Pancreas (tissue), 10 donors: ENCODE measurements around the gene TFR2. TPM values are rescaled to one million over a fixed set of nuclear protein-coding genes. Genes with fewer than 3 reads are reported as not detected.

ENCODE experiments used
- ATAC-seq, 4 donors: fragments of 200-7000 bp; cut with Tn5 transposase; one replicate each; pipeline versions ENCODE4 v1.8.0 to v1.9.1; 2020; ENCODE audit warnings: mild to moderate bottlenecking in 4 of 4, moderate library complexity in 4 of 4
- DNase-seq, 6 donors: peaks; one replicate each; pipeline ENCODE4 v3.0.0-alpha.2; 2020
- FAIRE-seq: peaks from 2 replicates; lab custom pipeline; 2012; peaks lifted over from hg19 to GRCh38; lab: Jason Lieb, UNC
- H3K27ac ChIP-seq, 4 donors: fragments of 200-600 bp; sonication (generic); 1 replicate in 3 of 4; 2 replicates in 1 of 4; pipeline versions ENCODE4 v1.5.0 to v1.8.0; 2020
- H3K27me3 ChIP-seq, 4 donors: fragments of 200-600 bp; one replicate each; pipeline ENCODE4 v1.8.0; 2021
- H3K36me3 ChIP-seq, 3 donors: fragments of 200-600 bp; sonication (generic) in 1 of 3; one replicate each; pipeline versions ENCODE4 v1.5.0 to v1.8.0; 2020 to 2021
- H3K4me1 ChIP-seq, 3 donors: fragments of 200-600 bp; one replicate each; pipeline ENCODE4 v1.8.0; 2021
- H3K4me3 ChIP-seq, 4 donors: fragments of 200-600 bp; sonication (generic) in 2 of 4; one replicate each; pipeline versions ENCODE4 v1.5.0 to v1.8.0; 2020 to 2021
- H3K9me3 ChIP-seq, 4 donors: fragments of 200-600 bp; one replicate each; pipeline ENCODE4 v1.8.0; 2021
- WGBS, 2 donors: extraction: QIAGEN DNeasy Blood & Tissue Kit; methylation state at CpG; one replicate each; pipeline ENCODE4 v1.1.7; 2013; 5-methylcytosine and 5-hydroxymethylcytosine counted together
- intact Hi-C, 3 donors: fragments of 100-400 bp; cut with DNase I; formaldehyde crosslinking; loops; one replicate each; pipeline versions ENCODE4 v1.11.1 to v1.14.2; 2022
- polyA plus RNA-seq, 2 donors: library from polyadenylated mRNA; stranded (reverse); fragments of 200-250 nt; gene quantifications; one replicate each; pipeline ENCODE4 v1.2.3, GENCODE V29; 2013
- total RNA-seq, 6 donors: library from RNA; stranded (reverse); fragmentation: NEBNext Ultra II Directional in 4 of 6; extraction: Animal tissue kit (Norgen Biotek cat#: 25700) in 4 of 6; gene quantifications; one replicate each; pipeline versions ENCODE4 v1.2.1 to v1.2.4, GENCODE V29; 2021 to 2023
- TF ChIP-seq, protein P1 (sequence below), 4 donors: fragments of 200-600 bp; sonication (generic) in 3 of 4; IDR thresholded peaks; one replicate each; pipeline versions ENCODE4 v1.5.0 to v1.8.0; 2021; ENCODE audit warnings: antibody characterized with exemption in 4 of 4
- donor health status: healthy with polysubstance abuse.
- donor health status: DM: no; HTN: no; CAD: no; lungs with moderate emphysema.
- donor health status: DM: no; HTN: no; CAD: no.
- donor health status: control.
- donor health status: control.
- donor health status: Bipolar disorder and iron deficiency.
- donor health status: DM: yes; HTN: yes; CAD: no.
- donor health status: DM: no; HTN: no; CAD: no.
- donor health status: DM: no; HTN: no; CAD: no.
- donor health status: DM: yes; HTN: yes; CAD: no.

Gene TFR2
- total and polyA plus RNA-seq, 8 donors = 0.28 to 1.2 (median 1.0) TPM

- ATAC-seq = peak in 2 of 4 donors; percentile 24 to 27
- no peak for DNase-seq
- H3K9me3 ChIP-seq = no peaks in the 10 kb centered on the region
- H3K27me3 ChIP-seq = no peaks in the 10 kb centered on the region
- no peak overlapping the region for H3K27ac ChIP-seq
- H3K4me1 ChIP-seq = no peaks in the 10 kb centered on the region
- no peak for FAIRE-seq
- H3K36me3 ChIP-seq = no peaks in the 10 kb centered on the region
- WGBS, 2 donors = 73 to 82% methylated on average over 11 of the region's 11 CpGs
- intact Hi-C loops = no loop called here
- TF ChIP-seq, protein P1, sequence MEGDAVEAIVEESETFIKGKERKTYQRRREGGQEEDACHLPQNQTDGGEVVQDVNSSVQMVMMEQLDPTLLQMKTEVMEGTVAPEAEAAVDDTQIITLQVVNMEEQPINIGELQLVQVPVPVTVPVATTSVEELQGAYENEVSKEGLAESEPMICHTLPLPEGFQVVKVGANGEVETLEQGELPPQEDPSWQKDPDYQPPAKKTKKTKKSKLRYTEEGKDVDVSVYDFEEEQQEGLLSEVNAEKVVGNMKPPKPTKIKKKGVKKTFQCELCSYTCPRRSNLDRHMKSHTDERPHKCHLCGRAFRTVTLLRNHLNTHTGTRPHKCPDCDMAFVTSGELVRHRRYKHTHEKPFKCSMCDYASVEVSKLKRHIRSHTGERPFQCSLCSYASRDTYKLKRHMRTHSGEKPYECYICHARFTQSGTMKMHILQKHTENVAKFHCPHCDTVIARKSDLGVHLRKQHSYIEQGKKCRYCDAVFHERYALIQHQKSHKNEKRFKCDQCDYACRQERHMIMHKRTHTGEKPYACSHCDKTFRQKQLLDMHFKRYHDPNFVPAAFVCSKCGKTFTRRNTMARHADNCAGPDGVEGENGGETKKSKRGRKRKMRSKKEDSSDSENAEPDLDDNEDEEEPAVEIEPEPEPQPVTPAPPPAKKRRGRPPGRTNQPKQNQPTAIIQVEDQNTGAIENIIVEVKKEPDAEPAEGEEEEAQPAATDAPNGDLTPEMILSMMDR (IDR thresholded peaks at IDR 0.05) = no peak
- H3K4me3 ChIP-seq = no peak overlapping the region
These were observed 12.1 kb downstream of the TFR2 start for GRCh38 chr7:100629117-100629716.

DNA sequence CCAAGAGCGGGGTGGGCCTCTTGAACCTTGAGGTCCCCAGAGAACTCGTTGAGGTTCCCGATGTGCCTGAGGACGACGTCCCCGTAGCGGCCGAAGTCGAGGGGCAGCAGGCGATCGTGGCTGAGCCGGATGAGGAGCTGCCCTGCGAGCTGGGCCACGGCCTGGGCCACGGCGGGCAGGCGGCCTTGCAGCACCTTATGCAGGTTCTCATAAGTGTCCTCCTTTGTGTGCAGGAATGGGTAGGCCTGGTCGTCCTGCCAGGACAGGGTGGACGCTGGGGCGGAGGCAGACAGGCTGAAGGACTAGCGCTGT, 14.2 kb downstream of the TFR2 start:
- no peak overlapping the region for H3K27ac ChIP-seq
- WGBS, 2 donors = 81 to 85% methylated on average over 21 of the region's 21 CpGs
- no peaks in the 10 kb centered on the region for H3K9me3 ChIP-seq
- ATAC-seq (no peak), FAIRE-seq (no peak), DNase-seq (no peak)
- intact Hi-C loops = no loop called here
- no peaks in the 10 kb centered on the region for H3K27me3 ChIP-seq
- no peaks in the 10 kb centered on the region for H3K4me1 ChIP-seq
- no peak overlapping the region for H3K4me3 ChIP-seq
- no peaks in the 10 kb centered on the region for H3K36me3 ChIP-seq
- TF ChIP-seq, protein P1 (IDR thresholded peaks at IDR 0.05) = no peak

- 33 to 38% methylated on average over 36 to 37 of the region's 37 CpGs for WGBS, 2 donors
- TF ChIP-seq, protein P1 (IDR thresholded peaks at IDR 0.05) = no peak
These were observed 14.7 kb downstream of the TFR2 start for GRCh38 chr7:100626530-100627237.

GRCh38 chr7:100626055-100626454, 15.3 kb downstream of the TFR2 start:
- H3K4me3 ChIP-seq = peak overlapping the region in 1 of 4 donors; percentile 22
- no peak overlapping the region for H3K27ac ChIP-seq
- TF ChIP-seq, protein P1 (IDR thresholded peaks at IDR 0.05) = no peak
- no peaks in the 10 kb centered on the region for H3K27me3 ChIP-seq
- H3K9me3 ChIP-seq = no peaks in the 10 kb centered on the region
- DNase-seq (no peak), FAIRE-seq (no peak), ATAC-seq (no peak)
- intact Hi-C loops = no loop called here
- 33% methylated on average over 3 of the region's 3 CpGs for WGBS, 2 donors
- H3K4me1 ChIP-seq = no peaks in the 10 kb centered on the region
- H3K36me3 ChIP-seq = no peaks in the 10 kb centered on the region

More at GRCh38 chr7:100626530-100627237, 14.7 kb downstream of the TFR2 start:
- FAIRE-seq = no peak
- no peaks in the 10 kb centered on the region for H3K4me1 ChIP-seq
- no peak overlapping the region for H3K27ac ChIP-seq
- H3K36me3 ChIP-seq = no peaks in the 10 kb centered on the region
- intact Hi-C loops = no loop called here
- H3K4me3 ChIP-seq = peak overlapping the region in 1 of 4 donors; percentile 22
- ATAC-seq = peak; percentile 69 to 96 (median 94)
- peak in 5 of 6 donors; percentile 40 to 79 (median 62) for DNase-seq
- no peaks in the 10 kb centered on the region for H3K9me3 ChIP-seq
- H3K27me3 ChIP-seq = no peaks in the 10 kb centered on the region
